ENCODE measurements around the gene IGF2BP1. TPM values are rescaled to one million over a fixed set of nuclear protein-coding genes. Genes with fewer than 3 reads are reported as not detected.

The IGF2BP1 gene
- total RNA-seq, 1 experiment from 2014 or later, result 434 TPM

DNA sequence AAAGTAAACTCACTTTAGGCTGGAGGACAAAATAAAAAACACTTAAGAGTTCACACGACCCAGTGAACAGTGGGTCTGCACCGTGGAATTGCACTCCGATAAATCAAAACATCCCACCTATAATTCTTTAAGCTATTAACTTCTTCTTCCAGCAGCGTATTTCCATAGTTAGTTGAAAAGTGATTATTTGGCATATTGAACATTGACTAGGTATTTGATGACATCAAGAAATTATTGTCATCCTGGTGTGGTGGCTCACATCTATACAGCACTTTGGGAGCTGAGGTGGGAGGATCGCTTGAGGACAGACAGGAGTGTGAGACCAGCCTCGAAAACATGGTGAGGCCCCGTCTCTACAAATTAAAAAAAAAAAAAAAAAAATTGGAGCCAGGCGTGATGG is 23.4 kb downstream of the IGF2BP1 start:
- WGBS (ENCODE audit: extremely low coverage, insufficient read length, low lambda C conversion rate), result no CpG with 5 or more reads among the region's 8 CpGs
- peak overlapping the region in 2 of 3 experiments; percentile 55 to 98; a peak in 4 of 7 replicates for H3K27ac Mint-ChIP-seq
- H3K79me2 ChIP-seq (ENCODE audit: insufficient read depth, low read length), result peaks cover 49% of the 10 kb centered on the region; the same call in 1 of the 2 replicates

More for the DNA sequence above, 23.4 kb downstream of the IGF2BP1 start:
- TF ChIP-seq, protein P1, sequence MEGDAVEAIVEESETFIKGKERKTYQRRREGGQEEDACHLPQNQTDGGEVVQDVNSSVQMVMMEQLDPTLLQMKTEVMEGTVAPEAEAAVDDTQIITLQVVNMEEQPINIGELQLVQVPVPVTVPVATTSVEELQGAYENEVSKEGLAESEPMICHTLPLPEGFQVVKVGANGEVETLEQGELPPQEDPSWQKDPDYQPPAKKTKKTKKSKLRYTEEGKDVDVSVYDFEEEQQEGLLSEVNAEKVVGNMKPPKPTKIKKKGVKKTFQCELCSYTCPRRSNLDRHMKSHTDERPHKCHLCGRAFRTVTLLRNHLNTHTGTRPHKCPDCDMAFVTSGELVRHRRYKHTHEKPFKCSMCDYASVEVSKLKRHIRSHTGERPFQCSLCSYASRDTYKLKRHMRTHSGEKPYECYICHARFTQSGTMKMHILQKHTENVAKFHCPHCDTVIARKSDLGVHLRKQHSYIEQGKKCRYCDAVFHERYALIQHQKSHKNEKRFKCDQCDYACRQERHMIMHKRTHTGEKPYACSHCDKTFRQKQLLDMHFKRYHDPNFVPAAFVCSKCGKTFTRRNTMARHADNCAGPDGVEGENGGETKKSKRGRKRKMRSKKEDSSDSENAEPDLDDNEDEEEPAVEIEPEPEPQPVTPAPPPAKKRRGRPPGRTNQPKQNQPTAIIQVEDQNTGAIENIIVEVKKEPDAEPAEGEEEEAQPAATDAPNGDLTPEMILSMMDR (conservative IDR thresholded peaks at IDR 0.05), result no peak
- no peaks in the 10 kb centered on the region for H4K20me1 ChIP-seq (ENCODE audit: control insufficient read depth, insufficient read depth, insufficient read length)
- no peak overlapping the region for H2BK20ac ChIP-seq (ENCODE audit: low read depth, low read length, poor library complexity, severe bottlenecking)
- H3K14ac ChIP-seq (ENCODE audit: insufficient read depth, low read length), result no peak overlapping the region
- H2BK120ac ChIP-seq (ENCODE audit: low read depth, low read length, poor library complexity, severe bottlenecking), result no peak overlapping the region
- no peaks in the 10 kb centered on the region for H3K27me3 ChIP-seq (ENCODE audit: insufficient read depth, low read length)
- H3K27ac ChIP-seq (ENCODE audit: insufficient read length, low read depth, low read length), result peak overlapping the region; percentile 97
- H3K18ac ChIP-seq (ENCODE audit: insufficient read length, low read depth, low read length), result no peak overlapping the region
- no peak overlapping the region for H3K23ac ChIP-seq (ENCODE audit: insufficient read length, low read depth, low read length)
- H3K4me2 ChIP-seq (ENCODE audit: insufficient read depth, insufficient read length, low read length), result no peak overlapping the region
- no peak overlapping the region for H3K9ac ChIP-seq (ENCODE audit: extremely low read depth, insufficient read length, low read length)
- no peak overlapping the region for H3K4ac ChIP-seq (ENCODE audit: low read depth, low read length)
- H3K36me3 Mint-ChIP-seq (ENCODE audit: insufficient read depth in 1 of 3, low read depth in 3 of 3), result peaks cover 35 to 50% (median 47%) of the 10 kb centered on the region in 3 experiments
- H2BK5ac ChIP-seq (ENCODE audit: insufficient read length, low read length), result no peak overlapping the region
- H2AFZ ChIP-seq (ENCODE audit: low read length), result no peak overlapping the region
- H2AK5ac ChIP-seq (ENCODE audit: insufficient read length, low read length), result no peak overlapping the region
- no peak for DNase-seq
- H3K4me1 Mint-ChIP-seq, result peaks cover 74 to 83% of the 10 kb centered on the region in 2 experiments
- H3K56ac ChIP-seq (ENCODE audit: insufficient read length, low read depth, low read length), result no peak overlapping the region
- H3K9me3 Mint-ChIP-seq, result no peaks in the 10 kb centered on the region
- H4K5ac ChIP-seq (ENCODE audit: insufficient read length, low read depth, low read length), result no peak overlapping the region
- no peak overlapping the region for H4K8ac ChIP-seq (replicated peaks; ENCODE audit: insufficient read length, low read depth, low read length)
- peaks cover 15% of the 10 kb centered on the region for H3K79me1 ChIP-seq (ENCODE audit: insufficient read depth, low read depth, low read length, poor library complexity, severe bottlenecking)
- H3K27me3 Mint-ChIP-seq (ENCODE audit: low read depth), result no peaks in the 10 kb centered on the region
- no peak overlapping the region for H4K91ac ChIP-seq (ENCODE audit: insufficient read length, low read depth, low read length)
- H2BK12ac ChIP-seq (ENCODE audit: insufficient read length, low read depth, low read length), result no peak overlapping the region
- H2BK15ac ChIP-seq (ENCODE audit: low read depth, low read length), result no peak overlapping the region
- H3K9me3 ChIP-seq (ENCODE audit: control insufficient read depth, low read depth, low read length), result no peaks in the 10 kb centered on the region
- peak overlapping the region in 1 of 2 experiments; percentile 57; a peak in 2 of 5 replicates for H3K4me3 Mint-ChIP-seq
- peaks cover 4% of the 10 kb centered on the region for H3K23me2 ChIP-seq (ENCODE audit: insufficient read length, low read depth, low read length, poor library complexity, severe bottlenecking)
- no peak overlapping the region for H3T11ph ChIP-seq (ENCODE audit: low read length)
- H3K4me1 ChIP-seq (ENCODE audit: insufficient read depth, low read length), result peaks cover 48% of the 10 kb centered on the region

All from H9 (cell line).